Stimulated activated CD8-positive, alpha-beta memory T cell treated with anti-CD3 and anti-CD28 coated beads, Interleukin-7, amount 100 ng/mL, for 48 hours (primary cell): Measurements from ENCODE around the gene SP3.
"Not testable (repeated sequence)": the region's sequence is repeated elsewhere in the genome, so short reads cannot be mapped to it uniquely, and the experiment has no call there.

Source experiments
- DNase-seq, 2 donors: peaks; one replicate each; pipeline ENCODE4 v3.0.0-alpha.2; 2020; ENCODE audit warnings: low read depth in 1 of 2; ENCODE audit errors: extremely low read depth in 1 of 2

Gene SP3

DNA sequence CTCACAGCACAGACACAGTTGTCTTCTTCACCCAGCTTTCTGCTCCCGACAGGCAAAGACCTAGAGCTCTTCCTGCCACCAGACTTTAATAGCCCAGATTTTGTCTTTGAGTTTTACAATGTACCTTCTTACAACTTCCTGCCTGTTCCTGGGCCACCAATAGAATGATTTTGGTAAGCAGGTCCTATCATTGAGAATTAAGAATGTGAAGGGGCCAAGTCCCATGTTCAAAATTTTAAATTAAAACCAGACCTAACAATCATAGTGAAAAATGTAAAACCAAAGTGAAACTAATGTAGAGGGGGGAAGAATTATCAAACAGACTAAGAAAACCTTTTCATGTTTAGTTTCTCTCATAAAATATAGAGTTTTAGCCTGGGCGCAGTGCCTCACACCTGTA, 72.8 kb downstream of the SP3 start:
- DNase-seq = no peak

DNA sequence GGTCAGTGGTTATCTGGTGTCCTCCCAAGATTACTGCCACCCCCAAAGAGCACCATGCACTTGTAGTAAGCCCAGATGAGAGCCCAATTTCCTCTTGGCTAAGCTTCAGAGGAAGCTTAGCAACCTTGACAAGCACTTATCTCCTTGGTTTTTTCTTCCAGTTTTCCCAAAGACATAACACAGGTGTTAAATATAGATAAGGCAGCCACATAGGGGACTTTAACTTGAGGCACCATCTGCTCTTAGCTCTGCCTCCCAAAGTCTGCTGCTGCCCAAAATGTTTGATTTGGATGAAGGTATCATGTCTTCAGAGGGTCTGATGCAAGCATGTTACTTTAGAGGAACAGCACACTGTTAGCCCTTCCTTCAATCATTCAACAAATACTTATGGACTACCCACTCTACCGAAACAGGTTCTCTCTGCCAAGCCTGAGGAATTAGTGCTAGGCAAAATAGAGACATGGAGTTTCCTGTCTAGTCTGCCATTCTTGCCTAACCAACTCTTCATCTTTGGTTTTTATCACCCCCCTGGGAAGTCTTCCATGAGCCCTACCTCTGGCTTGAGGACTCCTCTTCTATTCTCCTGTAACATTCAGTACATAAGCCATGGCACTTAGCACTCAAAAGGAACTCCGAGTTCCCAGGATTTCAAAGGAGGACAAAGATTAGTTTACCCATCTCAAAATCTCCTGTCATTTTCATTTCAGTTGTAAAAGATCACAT, 73.7 kb downstream of the SP3 start:
- no peak for DNase-seq

GRCh38 chr2:173889464-173889863, 75.7 kb downstream of the SP3 start:
- DNase-seq = not testable (repeated sequence)

DNA sequence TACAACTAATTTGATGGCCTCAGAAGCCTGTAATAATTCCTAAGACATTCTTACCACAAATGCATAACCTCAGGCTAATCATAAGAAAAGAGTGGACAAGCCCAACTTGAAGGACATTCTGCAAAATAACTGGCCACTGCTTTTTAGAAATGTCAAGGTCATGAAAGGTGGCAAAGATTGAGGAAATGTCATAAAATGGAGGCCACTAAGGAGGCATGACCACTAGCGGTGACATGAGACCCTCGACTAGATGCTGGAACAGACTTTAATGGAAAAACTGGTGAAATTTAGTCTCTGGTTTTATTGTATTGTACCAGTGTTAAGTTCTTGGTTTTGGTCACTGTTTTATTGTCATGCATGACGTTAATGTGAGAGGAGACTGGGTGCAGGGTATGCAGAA, 78.6 kb downstream of the SP3 start:
- DNase-seq = no peak

DNA sequence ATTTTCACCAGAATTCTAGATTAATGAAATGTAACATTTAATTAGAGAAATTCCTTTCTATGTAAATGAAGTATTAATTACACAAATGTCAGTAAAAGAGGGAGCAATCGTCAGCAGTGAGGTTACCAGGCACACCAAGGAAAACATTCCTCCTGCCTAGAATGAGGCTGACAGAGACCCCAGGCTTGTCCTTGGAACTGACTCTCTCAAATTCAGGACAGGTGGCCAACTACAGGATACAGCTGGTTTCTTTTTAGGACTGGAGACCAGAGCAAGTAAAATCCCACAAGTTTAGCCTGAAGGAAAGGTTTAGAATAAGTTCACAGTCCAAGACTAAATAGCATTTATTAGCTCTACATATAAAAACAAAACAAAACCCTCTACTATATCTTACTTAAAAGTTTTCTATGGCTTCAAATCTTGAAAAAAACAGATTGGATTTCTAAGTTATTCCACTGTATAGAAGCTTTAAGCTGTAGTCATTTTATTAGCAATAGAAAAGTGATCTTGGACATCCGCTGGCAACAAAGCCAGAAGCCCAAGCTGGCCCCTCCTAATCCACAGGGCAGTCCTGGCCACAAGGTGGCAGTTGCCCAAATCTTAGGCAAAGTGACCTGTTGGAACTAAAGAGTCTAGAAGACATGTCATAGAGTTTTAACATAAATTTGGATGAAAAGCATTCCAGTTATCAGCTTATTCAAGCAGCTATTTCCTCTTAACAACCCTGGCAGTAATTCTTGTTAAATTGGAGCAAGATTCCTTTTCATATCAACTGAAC, 81.0 kb downstream of the SP3 start:
- no peak for DNase-seq

DNA sequence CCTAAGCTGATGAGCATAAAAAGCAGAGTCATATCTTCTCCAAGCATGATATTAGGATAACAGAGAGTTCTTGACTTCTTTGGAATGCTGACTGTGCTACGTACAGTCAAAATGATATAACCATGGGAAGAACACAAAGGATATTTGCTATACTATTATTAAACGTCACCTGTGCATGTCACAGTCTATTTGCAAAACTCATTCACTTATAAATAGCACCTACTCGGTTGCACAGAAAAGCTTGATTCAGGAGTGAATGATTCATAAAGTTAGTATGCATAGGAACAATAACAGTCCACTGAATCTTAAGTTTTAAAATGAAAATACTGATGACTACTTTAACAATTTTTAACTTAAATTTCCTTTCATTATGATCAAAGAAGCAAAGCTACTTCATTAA, 83.3 kb downstream of the SP3 start:
- no peak for DNase-seq

- no peak for DNase-seq
Observed at GRCh38 chr2:173881461-173881860, 83.7 kb downstream of the SP3 start.

DNA sequence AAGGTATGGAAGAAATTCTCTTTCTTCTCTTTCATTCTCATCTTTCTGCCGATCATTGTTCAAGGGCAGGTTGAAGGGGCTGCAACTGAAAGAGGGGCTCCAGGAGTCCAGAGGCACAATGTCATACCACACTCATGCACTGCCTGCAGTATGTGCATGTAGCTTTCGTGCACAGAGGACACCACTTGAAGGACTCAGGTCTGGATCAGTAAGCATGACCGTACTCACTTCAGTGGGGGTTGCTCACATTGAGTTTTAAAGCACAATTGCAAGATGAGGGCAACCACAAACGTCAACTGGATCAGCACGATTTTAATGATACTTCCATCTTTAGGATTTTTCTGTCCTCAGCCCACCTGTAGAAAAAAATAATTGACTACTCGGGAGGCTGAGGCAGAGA, 84.6 kb downstream of the SP3 start:
- no peak for DNase-seq

GRCh38 chr2:173876833-173877413, 88.2 kb downstream of the SP3 start:
- no peak for DNase-seq

- DNase-seq = no peak
Observed at GRCh38 chr2:173874894-173875237, 90.3 kb downstream of the SP3 start.

- no peak for DNase-seq
Observed at GRCh38 chr2:173874003-173874893, 90.9 kb downstream of the SP3 start.

GRCh38 chr2:173872714-173873113, 92.5 kb downstream of the SP3 start:
- no peak for DNase-seq

DNA sequence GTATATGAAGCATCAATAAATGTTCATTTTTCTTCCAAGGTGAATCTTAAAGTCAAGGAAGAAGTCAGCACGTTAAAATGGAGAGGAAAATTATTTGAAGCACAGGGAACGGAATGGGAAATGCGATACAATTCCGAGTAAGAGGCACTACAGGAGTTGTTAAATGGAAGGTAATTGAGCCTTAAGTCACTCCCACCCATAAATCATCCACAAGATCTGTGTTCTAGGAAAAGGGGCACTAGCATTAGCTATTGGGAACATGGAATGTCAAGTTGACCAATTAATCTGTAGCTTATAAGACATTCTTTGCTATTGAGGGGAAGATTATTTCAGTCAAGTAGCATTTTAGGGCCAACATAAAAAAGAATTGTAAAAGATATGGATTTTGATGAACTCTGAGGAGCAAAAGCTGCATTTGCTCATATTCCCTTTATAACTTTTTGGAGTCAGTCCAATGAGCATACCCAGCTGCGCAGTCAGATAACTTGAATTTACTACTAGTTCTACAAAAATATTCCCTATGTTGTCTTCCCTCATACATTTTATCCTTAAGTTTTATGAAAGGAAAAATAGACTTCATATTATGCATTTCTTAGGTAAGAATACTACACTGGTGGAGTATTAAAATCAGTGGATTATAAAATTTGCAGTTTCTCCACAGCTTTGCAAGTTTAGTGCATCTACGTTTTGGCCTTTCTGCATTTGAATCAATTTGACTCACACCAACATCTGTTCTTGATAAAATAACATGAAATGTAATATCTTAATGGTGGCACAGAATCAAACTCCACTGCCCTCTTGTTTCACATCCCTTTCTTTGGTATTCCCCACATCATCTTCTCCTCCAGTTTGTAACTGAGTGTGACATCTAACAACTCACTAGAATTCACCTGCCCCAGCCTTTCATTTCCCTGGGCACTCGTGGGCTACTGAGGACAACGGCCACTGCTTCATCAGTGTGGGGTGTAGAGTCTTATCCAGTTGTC, 95.6 kb downstream of the SP3 start:
- no peak for DNase-seq

GRCh38 chr2:173868406-173868805, 96.8 kb downstream of the SP3 start:
- DNase-seq = no peak

- no peak for DNase-seq
Observed at GRCh38 chr2:173866874-173867618, 98.1 kb downstream of the SP3 start.

GRCh38 chr2:173865971-173866873, 99.0 kb downstream of the SP3 start:
- no peak for DNase-seq

DNA sequence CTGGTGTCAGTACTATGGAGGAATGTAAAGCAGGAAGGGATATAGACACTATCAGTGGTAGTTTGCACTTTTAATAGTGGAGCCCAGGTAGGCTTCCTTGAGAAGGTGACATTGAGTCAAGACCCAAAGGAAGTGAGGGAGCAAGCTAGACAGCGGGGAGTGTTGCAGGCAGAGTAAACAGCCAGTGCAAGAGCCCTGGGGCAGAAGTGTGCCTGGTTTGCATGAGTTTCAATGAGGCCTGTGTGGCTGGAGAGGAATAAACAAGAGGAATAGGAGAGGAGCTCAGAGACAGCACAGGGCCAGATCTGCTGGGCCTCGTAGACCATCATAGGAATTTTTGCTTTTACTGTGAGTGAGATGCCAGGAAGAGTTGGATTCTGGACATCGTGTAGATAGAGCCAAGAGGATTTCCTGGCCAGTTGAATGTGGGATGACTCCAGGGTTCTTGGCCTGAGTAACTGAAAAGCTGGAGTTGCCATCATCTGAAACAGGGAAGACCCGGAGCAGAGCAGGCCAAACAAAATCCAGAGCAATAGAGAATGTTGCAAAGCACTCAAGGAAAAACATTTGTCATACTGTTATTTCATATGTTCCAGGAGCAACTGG, 102.5 kb downstream of the SP3 start:
- no peak for DNase-seq

DNA sequence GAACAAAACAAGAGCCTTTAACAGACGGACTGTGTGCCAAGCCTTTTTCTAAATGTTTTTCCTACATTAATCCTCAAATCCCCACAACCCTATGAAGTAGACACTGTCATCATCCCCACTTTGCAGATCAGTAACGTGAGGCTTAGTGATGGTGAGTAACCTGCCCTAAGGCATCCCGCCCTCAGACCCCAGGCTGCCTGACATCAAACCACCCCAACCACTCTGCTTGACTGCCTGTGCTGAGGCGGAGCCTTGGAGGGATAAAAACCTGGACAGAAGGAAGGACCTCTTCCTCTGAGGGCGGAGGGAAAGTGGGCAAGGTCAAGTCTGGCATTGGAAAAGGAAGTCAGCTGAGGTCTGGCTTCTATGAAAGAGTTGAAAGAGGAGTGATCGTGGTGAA, 104.6 kb downstream of the SP3 start:
- no peak for DNase-seq
